ENCODE measurements around the gene BTBD16.

The BTBD16 gene

DNA sequence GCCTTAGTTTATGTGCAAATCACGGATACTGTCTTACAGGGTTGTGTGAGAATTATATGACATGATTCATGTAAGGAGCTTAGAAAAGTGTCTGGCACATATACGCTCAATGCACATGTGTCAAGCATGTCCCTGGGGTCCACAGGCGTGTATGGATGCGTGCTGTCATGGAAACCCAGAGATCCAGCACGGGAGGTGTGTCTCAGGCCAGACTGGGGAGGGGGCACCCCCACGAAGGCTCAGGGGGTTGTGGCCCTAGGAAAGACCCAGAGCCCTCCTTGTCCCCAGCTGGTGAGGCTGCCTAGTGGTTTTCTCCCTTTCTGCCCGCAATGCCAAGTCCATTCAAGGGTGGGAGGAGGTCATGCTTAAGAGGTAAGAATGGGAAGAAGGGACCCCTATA is 9.1 kb downstream of the BTBD16 start:
- Histone ChIP-seq H3K4me1 (ENCODE audit: control insufficient read depth, insufficient read depth, low read length) (peaks cover 14% of the 10 kb centered on the region), H3K27me3 (replicated peaks; ENCODE audit: control insufficient read depth, insufficient read depth, low read length) (no peaks in the 10 kb centered on the region), H3K9ac (ENCODE audit: low read length) (no peak overlapping the region), H3K4me3 (ENCODE audit: low read length) (no peak overlapping the region), H3K9me3 (ENCODE audit: control insufficient read depth, low read length) (no peaks in the 10 kb centered on the region), H3K36me3 (ENCODE audit: control insufficient read depth, insufficient read depth, low read length, severe bottlenecking) (no peaks in the 10 kb centered on the region)
- no peak for DNase-seq (ENCODE audit: low read depth)

DNA sequence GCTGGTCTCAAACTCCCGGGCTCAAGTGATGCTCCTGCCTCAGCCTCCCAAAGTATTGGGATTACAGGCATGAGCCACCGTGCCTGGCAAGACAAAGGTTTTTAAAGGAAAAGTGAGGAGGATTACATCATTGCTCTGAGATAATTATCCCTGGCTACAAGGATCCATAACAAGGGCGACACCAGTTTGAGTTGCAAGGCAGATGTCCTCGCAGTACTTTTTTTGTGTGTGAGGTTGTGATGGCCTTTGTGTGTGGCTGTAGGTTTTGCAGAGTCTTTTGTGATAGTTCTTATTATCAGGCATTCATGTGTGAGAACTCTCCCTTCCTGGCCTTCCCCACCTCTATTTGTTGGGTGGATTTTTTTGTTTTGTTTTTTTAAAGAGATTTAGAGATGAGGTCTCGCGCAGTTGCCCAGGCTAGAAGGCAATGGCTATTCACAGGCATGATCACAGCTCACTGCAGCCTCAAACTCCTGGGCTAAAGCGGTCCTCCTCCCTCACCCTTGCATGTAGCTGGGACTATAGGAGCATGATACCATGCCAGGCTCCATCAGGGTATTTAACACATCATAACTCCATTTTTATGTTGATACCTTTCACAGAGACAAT is 10.0 kb downstream of the BTBD16 start:
- H3K9me3 ChIP-seq (ENCODE audit: control insufficient read depth, low read length), result no peaks in the 10 kb centered on the region
- no peak for DNase-seq (ENCODE audit: low read depth)
- H3K27me3 ChIP-seq (replicated peaks; ENCODE audit: control insufficient read depth, insufficient read depth, low read length), result no peaks in the 10 kb centered on the region
- no peak overlapping the region for H3K4me3 ChIP-seq (ENCODE audit: low read length)
- no peak overlapping the region for H3K9ac ChIP-seq (ENCODE audit: low read length)
- H3K36me3 ChIP-seq (ENCODE audit: control insufficient read depth, insufficient read depth, low read length, severe bottlenecking), result no peaks in the 10 kb centered on the region
- peaks cover 14% of the 10 kb centered on the region for H3K4me1 ChIP-seq (ENCODE audit: control insufficient read depth, insufficient read depth, low read length)

DNA sequence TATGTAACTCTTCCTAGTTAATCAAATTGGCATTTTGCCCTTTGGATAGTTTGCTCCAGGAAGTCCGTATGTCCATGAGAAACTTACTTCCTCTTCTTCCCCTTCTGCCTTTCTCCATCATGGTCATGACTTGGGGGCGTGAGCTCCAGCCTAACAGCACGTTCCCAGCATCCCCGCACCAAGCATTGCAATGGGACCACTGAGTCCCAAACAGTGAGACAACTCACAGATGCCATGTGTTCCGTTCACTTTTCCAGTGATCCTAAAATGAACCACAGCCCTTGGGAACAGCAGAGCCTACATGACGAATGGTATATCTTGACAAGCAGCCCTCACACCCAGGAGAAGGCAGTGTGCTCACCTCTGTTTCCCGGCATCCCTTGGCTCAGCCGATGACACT is 10.7 kb downstream of the BTBD16 start:
- Histone ChIP-seq H3K36me3 (ENCODE audit: control insufficient read depth, insufficient read depth, low read length, severe bottlenecking) (no peaks in the 10 kb centered on the region), H3K9me3 (ENCODE audit: control insufficient read depth, low read length) (no peaks in the 10 kb centered on the region), H3K9ac (ENCODE audit: low read length) (no peak overlapping the region), H3K27me3 (replicated peaks; ENCODE audit: control insufficient read depth, insufficient read depth, low read length) (no peaks in the 10 kb centered on the region), H3K4me1 (ENCODE audit: control insufficient read depth, insufficient read depth, low read length) (peaks cover 13% of the 10 kb centered on the region), H3K4me3 (ENCODE audit: low read length) (no peak overlapping the region)
- DNase-seq (ENCODE audit: low read depth), result no peak

DNA sequence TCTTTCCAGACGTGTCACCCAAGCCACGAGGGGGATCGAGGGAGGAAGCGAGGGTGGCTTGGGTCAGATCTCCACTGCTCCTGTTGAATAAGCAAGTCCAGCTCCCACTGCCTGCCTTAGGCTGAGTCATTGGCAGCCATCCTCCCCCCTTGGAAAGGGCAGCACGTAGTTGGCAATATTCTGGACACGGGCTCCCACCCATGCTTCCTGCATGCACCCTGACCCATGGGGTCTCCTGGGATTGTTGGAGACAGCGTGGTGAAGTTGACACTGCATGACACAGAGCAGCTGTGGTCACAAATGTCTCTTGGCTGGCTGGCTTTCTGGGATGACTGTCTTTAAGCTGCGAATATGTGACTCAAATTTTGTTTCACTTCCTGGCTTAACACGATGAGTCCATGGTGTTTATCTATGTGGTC is 11.2 kb downstream of the BTBD16 start:
- Histone ChIP-seq H3K36me3 (ENCODE audit: control insufficient read depth, insufficient read depth, low read length, severe bottlenecking) (no peaks in the 10 kb centered on the region), H3K4me3 (ENCODE audit: low read length) (no peak overlapping the region), H3K9ac (ENCODE audit: low read length) (no peak overlapping the region), H3K27me3 (replicated peaks; ENCODE audit: control insufficient read depth, insufficient read depth, low read length) (no peaks in the 10 kb centered on the region), H3K9me3 (ENCODE audit: control insufficient read depth, low read length) (no peaks in the 10 kb centered on the region), H3K4me1 (ENCODE audit: control insufficient read depth, insufficient read depth, low read length) (peaks cover 13% of the 10 kb centered on the region)
- no peak for DNase-seq (ENCODE audit: low read depth)

DNA sequence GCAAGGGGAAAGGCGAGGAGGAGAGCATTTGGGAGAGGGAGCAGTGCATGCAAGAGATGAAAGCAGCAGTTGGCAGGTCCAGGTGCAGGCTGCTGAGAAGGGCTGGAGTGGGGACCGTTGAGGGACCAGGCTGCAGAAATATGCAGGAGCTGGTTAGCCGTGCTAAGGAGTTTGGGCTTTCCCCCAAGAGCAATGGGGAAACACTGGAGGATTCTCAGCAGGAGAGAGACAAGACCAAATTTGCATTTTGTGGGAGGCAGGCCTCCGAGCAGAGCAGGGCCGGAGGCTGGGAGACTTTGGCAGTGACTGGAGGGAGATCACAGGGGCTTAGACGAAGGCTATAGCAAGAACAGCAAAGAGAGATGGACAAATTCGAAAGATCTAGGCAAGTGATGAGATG is 11.8 kb downstream of the BTBD16 start:
- Histone ChIP-seq H3K4me3 (ENCODE audit: low read length) (no peak overlapping the region), H3K9me3 (ENCODE audit: control insufficient read depth, low read length) (no peaks in the 10 kb centered on the region), H3K9ac (ENCODE audit: low read length) (no peak overlapping the region), H3K4me1 (ENCODE audit: control insufficient read depth, insufficient read depth, low read length) (peaks cover 15% of the 10 kb centered on the region), H3K27me3 (replicated peaks; ENCODE audit: control insufficient read depth, insufficient read depth, low read length) (no peaks in the 10 kb centered on the region), H3K36me3 (ENCODE audit: control insufficient read depth, insufficient read depth, low read length, severe bottlenecking) (no peaks in the 10 kb centered on the region)
- no peak for DNase-seq (ENCODE audit: low read depth)

DNA sequence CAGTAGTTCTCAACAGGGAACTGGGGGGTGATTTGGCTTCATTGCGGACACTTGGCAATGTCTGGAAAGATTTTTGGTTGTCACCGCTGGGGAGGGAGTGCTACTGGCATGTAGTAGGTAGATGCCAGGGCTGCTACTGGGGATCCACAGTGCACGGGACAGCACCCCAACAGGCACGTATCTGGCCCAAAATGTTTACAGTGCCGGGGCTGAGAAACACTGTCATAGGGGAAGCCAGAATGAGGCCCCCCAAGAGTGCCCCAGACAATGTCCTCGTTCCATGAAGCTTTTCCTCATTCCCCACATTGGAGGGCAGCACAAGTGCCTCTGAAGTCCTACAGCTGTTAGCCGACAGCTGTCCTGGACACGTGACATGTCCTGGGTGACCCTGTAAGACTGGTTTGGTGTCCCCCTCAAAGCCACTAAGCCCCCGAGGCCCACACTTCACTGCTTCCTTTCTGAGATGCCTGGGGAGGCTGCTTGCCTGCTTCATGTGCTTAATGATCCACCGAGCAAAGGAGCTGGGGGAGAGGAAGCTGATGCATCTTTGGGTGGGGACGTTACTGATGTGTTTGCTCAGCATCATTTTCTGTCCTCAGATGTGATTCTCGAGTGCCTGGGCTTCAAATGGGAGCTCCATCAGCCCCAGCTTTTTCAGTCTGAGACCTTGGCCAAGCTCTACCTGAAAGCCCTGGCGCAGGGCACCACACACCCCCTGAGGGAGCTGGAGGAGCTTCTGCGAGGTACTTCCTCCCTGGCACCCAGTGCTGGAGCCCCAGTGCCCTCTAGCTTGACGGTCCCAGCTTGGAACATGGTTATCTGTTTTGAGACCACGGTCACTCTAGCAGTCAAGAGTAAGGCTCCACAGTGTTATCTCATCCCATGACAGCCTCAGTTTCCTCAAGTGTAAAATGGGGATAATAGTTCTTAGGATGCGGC is 14.7 kb downstream of the BTBD16 start:
- H3K36me3 ChIP-seq (ENCODE audit: control insufficient read depth, insufficient read depth, low read length, severe bottlenecking), result no peaks in the 10 kb centered on the region
- no peak overlapping the region for H3K4me3 ChIP-seq (ENCODE audit: low read length)
- DNase-seq (ENCODE audit: low read depth), result no peak
- H3K9ac ChIP-seq (ENCODE audit: low read length), result no peak overlapping the region
- H3K4me1 ChIP-seq (ENCODE audit: control insufficient read depth, insufficient read depth, low read length), result peaks cover 15% of the 10 kb centered on the region
- no peaks in the 10 kb centered on the region for H3K9me3 ChIP-seq (ENCODE audit: control insufficient read depth, low read length)
- no peaks in the 10 kb centered on the region for H3K27me3 ChIP-seq (replicated peaks; ENCODE audit: control insufficient read depth, insufficient read depth, low read length)

DNA sequence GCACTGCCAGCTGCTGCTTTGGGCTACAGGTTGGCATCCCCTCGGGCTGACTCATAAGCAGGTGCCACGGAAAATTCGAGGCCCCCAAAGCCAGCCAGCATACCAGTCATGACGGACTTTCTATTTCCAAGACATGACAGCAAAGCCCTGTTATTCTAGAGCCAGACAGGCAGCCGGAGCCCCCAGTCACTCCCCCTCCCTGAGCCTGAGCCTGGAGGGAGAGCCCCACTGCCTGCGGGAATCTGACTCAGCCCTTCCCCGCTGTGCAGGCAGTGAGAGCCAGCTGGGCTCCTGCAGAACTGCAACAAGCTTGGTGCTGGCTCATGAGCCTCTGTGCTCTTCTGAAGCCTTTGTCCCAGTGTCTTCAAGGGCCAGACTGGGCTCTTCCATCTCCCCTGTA is 15.8 kb downstream of the BTBD16 start:
- H3K27me3 ChIP-seq (replicated peaks; ENCODE audit: control insufficient read depth, insufficient read depth, low read length), result peaks cover 5% of the 10 kb centered on the region
- peak overlapping the region; percentile 6 for H3K4me3 ChIP-seq (ENCODE audit: low read length)
- H3K9ac ChIP-seq (ENCODE audit: low read length), result no peak overlapping the region
- no peaks in the 10 kb centered on the region for H3K9me3 ChIP-seq (ENCODE audit: control insufficient read depth, low read length)
- peaks cover 15% of the 10 kb centered on the region for H3K4me1 ChIP-seq (ENCODE audit: control insufficient read depth, insufficient read depth, low read length)
- no peaks in the 10 kb centered on the region for H3K36me3 ChIP-seq (ENCODE audit: control insufficient read depth, insufficient read depth, low read length, severe bottlenecking)
- DNase-seq (ENCODE audit: low read depth), result peak; percentile 61

DNA sequence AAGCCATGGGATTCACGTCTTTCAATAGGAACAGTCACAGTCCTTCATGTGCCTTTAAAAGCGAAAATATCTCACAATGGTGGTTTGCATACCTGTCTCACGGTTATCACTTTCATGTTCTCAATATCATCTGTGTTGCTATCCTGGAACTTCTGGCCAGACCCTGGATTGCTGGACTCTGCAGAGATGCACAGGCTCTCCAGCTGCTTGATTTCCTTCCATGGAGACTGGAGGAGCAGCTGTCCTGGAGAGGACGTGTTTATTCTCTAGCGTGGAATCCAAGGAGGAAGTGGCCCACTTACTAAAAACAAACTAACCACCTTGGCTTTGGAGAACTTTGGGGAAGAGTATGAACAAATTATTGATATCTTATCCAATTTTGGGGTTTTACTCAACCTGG is 16.5 kb downstream of the BTBD16 start:
- H3K9me3 ChIP-seq (ENCODE audit: control insufficient read depth, low read length), result no peaks in the 10 kb centered on the region
- H3K4me1 ChIP-seq (ENCODE audit: control insufficient read depth, insufficient read depth, low read length), result peaks cover 11% of the 10 kb centered on the region
- no peak for DNase-seq (ENCODE audit: low read depth)
- H3K4me3 ChIP-seq (ENCODE audit: low read length), result peak overlapping the region; percentile 6
- no peaks in the 10 kb centered on the region for H3K36me3 ChIP-seq (ENCODE audit: control insufficient read depth, insufficient read depth, low read length, severe bottlenecking)
- H3K27me3 ChIP-seq (replicated peaks; ENCODE audit: control insufficient read depth, insufficient read depth, low read length), result peaks cover 5% of the 10 kb centered on the region
- H3K9ac ChIP-seq (ENCODE audit: low read length), result no peak overlapping the region

DNA sequence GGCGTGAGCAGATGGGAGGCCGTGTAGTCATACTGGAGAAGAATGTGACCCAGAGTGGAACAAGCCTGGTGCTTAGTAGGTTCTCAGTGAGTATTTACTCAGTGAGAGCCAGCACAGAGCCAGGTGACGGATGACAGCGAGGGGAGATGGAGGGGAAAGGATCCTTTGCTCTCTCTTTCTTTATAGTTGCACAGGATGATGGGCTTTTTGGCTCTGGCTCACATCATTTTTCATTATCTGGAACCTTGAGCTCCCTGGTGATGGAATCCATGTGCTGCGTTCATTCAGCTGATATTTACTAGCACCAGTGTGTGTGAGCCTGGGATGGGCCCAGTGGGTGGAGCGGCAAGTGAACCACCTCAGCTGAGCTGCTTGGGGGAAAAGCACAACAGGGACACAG is 17.2 kb downstream of the BTBD16 start:
- H3K4me3 ChIP-seq (ENCODE audit: low read length), result no peak overlapping the region
- H3K27me3 ChIP-seq (replicated peaks; ENCODE audit: control insufficient read depth, insufficient read depth, low read length), result peaks cover 5% of the 10 kb centered on the region
- DNase-seq (ENCODE audit: low read depth), result no peak
- H3K4me1 ChIP-seq (ENCODE audit: control insufficient read depth, insufficient read depth, low read length), result peaks cover 11% of the 10 kb centered on the region
- no peaks in the 10 kb centered on the region for H3K9me3 ChIP-seq (ENCODE audit: control insufficient read depth, low read length)
- no peaks in the 10 kb centered on the region for H3K36me3 ChIP-seq (ENCODE audit: control insufficient read depth, insufficient read depth, low read length, severe bottlenecking)
- H3K9ac ChIP-seq (ENCODE audit: low read length), result no peak overlapping the region

DNA sequence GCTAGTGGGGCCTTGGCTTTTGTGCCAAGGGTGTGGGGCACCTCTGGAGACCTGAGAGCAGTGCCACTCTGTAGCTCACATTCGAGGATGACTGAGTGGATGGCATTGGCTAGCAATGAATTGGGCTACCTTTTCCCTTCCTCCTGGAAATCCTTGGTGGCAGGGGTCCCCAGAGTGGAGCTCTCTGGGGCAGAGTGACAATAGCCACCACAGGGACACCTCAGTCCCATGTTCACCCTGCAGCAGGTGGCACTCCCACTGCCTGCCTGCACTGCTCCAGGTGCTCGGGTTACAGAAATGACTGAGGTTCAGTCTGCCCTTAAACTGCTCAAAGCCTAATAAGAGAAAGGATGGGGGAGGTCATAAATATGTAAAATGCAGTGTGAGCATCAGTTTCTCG is 17.8 kb downstream of the BTBD16 start:
- Histone ChIP-seq H3K27me3 (replicated peaks; ENCODE audit: control insufficient read depth, insufficient read depth, low read length) (peaks cover 5% of the 10 kb centered on the region), H3K4me3 (ENCODE audit: low read length) (no peak overlapping the region), H3K36me3 (ENCODE audit: control insufficient read depth, insufficient read depth, low read length, severe bottlenecking) (no peaks in the 10 kb centered on the region), H3K9me3 (ENCODE audit: control insufficient read depth, low read length) (no peaks in the 10 kb centered on the region), H3K9ac (ENCODE audit: low read length) (no peak overlapping the region), H3K4me1 (ENCODE audit: control insufficient read depth, insufficient read depth, low read length) (peaks cover 11% of the 10 kb centered on the region)
- no peak for DNase-seq (ENCODE audit: low read depth)

DNA sequence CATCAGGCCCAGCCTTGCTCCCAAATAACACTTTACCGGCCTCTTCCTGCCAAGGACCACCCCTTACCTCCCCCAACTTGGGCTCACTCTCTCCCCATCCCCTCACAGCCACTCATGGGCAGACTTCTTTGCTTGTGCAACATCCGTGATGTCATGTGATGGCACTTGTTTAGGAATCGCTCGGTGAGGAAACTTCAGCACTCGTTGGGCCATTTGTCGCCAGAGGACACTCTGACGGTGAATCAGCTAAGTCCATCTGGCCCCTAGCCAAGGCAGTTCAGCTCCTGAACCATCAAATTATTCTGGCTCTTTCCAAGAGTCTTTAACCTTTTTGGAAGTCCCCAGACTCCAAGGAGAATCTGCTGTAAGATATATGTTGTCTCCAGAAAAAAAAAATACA is 19.2 kb downstream of the BTBD16 start:
- Histone ChIP-seq H3K9me3 (ENCODE audit: control insufficient read depth, low read length) (no peaks in the 10 kb centered on the region), H3K9ac (ENCODE audit: low read length) (no peak overlapping the region), H3K4me1 (ENCODE audit: control insufficient read depth, insufficient read depth, low read length) (peaks cover 11% of the 10 kb centered on the region), H3K36me3 (ENCODE audit: control insufficient read depth, insufficient read depth, low read length, severe bottlenecking) (no peaks in the 10 kb centered on the region), H3K4me3 (ENCODE audit: low read length) (no peak overlapping the region), H3K27me3 (replicated peaks; ENCODE audit: control insufficient read depth, insufficient read depth, low read length) (peaks cover 5% of the 10 kb centered on the region)
- DNase-seq (ENCODE audit: low read depth), result no peak
